OCI-LY3 (cell line): ENCODE measurements around the gene GSTK1.

Source experiments
- CTCF ChIP-seq: fragments of 200-600, 300-600 bp; sonication (generic); IDR thresholded peaks from 2 replicates; pipeline ENCODE4 v1.5.1; 2014; ENCODE audit warnings: antibody characterized with exemption, low read length, low read depth
- EZH2phosphoT487 ChIP-seq: fragments of 200-600 bp; shearing (Covaris generic); IDR thresholded peaks from 2 replicates; pipeline ENCODE4 v1.6.1; 2018; ENCODE audit warnings: antibody characterized with exemption, mixed run types, low read depth

GRCh38 chr7:143255564-143255963 is 7.7 kb upstream of the GSTK1 start:
- TF ChIP-seq CTCF = no peak
- no peak for TF ChIP-seq EZH2phosphoT487
